Activated CD8-positive, alpha-beta memory T cell treated with anti-CD3 and anti-CD28 coated beads, Interleukin-2, amount 50 U/mL, for 1 hour (primary cell): ENCODE data around the gene FAM13C.
"Not testable (repeated sequence)": the region's sequence is repeated elsewhere in the genome, so short reads cannot be mapped to it uniquely, and the experiment has no call there.

ENCODE experiments used
- DNase-seq: peaks from one replicate; pipeline ENCODE4 v3.0.0-alpha.2; 2020; ENCODE audit errors: extremely low read depth

FAM13C gene

DNA sequence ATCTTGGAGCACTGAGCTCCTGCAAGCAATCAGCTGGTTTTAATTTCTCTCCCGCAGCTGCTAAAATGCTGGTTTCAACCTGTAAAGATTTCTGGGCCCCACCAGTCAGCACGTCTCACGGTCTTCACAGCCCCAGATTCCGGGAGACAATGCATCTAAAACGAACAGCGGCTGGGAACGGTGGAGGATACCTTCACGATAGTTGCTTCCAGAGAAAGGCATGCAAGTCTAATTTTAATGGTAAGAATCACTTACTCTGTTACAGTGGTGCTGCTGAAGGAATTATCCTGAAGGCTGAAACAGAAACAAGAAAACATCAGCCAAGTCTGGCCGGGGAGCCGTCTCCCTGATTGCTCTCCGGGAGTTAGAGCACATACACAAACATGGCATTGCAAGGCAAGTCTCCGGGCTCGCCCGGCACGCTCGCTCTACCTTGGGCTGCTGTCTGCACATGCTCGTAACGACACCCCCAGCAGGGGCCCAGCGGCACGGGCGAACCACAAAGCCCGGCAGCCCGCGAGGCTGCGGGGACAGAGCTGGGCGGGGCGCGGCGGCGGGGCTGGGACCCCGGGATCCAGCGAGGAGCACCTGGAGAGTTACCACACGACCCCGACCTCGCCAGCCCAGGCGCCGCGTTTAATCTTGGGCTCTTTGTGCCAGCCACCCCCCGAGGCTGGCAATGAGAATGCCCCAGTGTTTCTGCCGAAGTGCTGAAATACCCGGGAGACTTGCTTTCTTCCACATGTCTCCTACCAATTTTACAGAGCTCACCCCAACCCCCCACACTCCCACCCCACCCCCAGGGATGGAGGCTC, at the start of gene FAM13C:
TSS of gene FAM13C (minus strand) at position 406 of the 815 bp plus-strand sequence. CDS start at position 317, 89 bp downstream.
- DNase-seq = no peak

DNA sequence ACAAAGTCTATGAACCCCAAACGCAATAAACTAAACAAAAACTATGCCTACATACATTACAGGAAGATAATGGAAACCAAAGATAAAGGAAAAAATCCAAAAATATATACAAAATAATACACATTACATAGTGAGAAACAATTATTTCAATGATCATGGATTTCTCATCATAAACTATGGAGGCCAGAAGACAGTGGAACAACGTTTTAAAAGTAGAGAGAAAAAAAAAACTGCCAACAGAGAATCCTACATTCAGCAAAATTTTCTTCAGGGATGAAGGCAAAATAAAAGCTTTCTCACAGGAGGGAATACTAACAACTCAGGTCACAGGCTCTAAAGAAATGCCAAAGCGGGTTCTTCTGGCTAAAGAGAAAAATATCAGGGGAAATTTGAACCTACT, 42.9 kb upstream of the FAM13C start:
- DNase-seq = no peak

DNA sequence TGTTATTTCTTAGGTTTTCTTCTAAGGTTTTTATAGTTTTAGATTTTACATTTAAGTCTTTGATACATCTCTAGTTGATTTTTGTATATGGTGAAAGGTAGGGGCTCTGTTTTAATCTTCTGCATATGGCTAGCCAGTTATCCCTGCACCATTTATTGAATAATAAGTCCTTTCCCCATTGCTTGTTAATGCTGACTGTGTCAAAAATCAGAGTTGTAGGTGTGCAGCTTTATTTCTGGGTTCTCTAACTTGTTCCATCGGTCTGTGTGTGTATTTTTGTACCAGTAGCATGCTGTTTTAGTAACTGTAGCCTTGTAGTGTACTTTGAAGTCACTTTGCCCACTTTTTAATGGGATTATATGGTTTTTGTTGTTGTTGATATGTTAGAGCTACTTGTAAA, 37.9 kb upstream of the FAM13C start:
- no peak for DNase-seq

DNA sequence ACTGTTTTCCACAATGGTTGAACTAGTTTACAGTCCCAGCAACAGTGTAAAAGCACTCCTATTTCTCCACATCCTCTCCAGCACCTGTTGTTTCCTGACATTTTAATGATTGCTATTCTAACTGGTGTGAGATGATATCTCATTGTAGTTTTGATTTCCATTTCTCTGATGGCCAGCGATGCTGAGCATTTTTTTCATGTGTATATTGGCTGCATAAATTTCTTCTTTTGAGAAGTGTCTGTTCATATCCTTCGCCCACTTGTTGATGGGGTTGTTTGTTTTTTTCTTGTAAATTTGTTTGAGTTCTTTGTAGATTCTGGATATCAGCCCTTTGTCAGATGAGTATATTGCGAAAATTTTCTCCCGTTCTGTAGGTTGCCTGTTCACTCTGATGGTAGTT, 37.0 kb upstream of the FAM13C start:
- not testable (repeated sequence) for DNase-seq

DNA sequence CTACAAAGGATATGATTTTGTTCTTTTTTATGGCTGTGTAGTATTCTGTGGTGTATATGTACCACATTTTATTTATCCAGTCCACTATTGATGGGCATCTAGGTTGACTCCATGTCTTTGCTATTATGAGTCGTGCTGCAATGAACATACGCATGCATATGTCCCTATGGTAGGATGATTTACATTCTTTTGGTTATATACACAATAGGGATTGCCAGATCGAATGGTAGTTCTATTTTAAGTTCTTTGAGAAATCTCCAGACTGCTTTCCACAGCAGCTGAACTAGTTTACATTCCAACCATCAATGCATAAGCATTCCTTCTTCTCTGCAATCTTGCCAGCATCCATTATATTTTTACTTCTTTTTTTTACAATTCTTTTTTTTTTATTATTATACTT, 35.6 kb upstream of the FAM13C start:
- no peak for DNase-seq

DNA sequence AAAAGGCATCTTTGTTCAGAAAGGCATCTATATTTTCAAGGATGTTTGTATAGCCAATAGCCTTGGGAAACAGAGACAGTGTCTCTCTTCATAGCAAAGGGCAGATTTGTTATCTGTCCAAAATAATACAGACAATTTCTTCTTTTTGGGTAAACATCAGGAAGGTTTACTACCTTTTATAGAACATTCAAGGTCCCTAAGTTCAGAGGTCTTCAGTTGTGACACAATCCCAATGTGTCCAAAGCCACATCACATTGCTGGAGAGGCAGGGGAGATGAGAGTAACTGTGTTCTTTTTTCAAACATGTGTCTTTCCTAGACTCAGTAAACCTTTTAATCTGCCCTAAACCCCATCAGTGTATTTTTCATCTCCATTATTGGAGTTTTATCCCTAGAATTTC, 33.6 kb upstream of the FAM13C start:
- DNase-seq = no peak

DNA sequence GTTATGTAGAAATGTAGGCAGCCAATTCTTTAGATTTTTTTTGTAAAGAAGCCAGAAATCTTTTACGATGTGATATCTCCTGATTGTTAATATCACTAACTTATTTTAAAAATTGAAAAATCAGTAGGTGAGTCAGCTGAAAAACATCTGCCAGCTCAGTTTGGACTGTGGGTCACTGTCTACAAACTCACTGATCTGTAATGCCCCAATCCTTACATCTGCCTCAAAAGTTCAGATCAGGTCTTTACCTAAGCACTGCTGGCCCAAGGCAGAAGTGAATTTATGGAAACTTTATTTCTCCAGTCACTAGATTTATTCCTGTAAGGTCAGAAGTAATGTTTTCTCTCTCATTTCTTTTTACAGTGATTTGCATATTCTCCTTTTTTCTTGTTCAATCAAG, 31.0 kb upstream of the FAM13C start:
- no peak for DNase-seq

DNA sequence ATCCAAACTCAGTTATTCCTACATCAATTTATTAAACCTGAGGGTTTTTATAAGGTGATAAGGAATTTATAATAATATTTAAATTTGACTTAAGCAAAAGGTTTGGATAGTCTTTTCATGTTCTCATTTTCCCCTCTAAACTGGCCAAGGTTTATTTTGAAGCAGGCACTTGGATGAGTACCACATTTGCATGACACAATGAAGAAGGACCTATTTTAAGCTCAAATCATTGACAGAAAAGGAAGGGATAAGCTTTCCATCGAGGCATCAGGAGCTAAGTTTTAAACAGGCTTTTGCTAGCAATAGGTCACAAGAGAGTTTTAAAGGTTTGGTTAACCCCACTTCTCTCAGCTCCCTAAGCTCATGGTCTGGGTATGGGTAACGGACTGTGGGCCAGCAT, 28.7 kb upstream of the FAM13C start:
- DNase-seq = no peak

DNA sequence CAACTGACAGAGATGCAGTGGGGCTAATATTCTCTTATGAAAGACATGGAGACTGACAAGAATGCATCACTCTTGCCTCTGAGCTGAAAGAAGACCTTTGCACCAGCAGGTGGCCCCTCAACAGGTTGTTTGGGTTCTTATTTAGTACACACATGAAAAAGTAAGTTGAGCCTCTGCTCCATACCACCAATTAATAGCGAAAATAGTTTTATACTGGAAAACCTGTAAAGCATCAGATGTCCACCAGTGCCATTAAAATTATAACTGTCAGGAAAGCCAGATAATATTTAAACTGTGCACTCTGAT, 26.3 kb upstream of the FAM13C start:
- no peak for DNase-seq

DNA sequence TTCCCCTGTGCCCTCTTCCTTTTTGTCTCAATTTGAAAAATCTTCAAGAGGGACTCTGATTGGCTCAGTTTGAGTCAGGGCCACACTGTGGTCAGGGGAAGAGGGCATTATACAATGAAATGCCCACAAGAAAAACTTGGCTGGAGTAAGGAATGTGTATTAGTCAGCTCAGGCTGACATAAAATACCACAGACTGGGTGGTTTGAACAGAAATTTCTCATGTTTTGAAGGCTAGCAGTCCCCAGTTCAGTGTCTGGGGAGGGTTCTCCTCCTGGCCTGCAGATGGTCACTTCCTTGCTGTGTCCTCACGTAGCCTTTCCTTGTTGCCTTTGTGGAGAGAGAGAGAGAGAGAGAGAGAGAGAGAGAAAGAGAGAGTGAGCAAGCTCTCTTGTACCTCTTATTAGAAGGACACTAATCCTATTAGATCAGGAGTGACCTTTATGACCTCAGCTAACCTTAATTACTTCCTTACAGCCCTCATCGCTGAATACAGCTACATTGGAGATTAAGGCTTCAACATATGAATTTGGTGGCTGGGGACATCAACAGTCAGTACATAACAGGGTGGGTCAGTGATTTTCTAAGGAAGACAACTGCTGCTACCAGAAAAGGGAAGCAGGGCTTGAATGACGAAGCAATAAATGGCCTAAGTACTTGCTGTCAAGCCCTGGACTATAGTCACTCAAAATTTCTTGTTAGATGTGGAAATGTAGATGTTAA, 25.8 kb upstream of the FAM13C start:
- no peak for DNase-seq

DNA sequence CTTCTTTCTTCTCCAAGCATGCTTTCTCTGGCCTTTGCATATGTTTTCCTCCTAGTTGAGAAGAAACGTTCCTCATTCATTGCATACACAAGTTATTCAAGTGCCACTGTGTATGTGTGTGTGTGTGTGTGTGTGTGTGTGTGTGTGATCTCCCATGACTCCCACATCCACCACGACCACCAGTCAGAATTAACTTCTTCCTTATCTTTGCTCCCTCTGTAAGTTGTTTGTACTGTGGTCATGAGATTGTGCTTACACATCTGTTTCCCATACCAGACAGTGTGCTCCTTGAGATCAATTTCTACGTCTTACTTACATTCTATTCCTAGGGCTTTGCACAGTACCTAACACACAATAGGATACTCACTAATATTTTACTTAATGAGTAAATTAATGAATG, 22.4 kb upstream of the FAM13C start:
- DNase-seq = no peak

DNA sequence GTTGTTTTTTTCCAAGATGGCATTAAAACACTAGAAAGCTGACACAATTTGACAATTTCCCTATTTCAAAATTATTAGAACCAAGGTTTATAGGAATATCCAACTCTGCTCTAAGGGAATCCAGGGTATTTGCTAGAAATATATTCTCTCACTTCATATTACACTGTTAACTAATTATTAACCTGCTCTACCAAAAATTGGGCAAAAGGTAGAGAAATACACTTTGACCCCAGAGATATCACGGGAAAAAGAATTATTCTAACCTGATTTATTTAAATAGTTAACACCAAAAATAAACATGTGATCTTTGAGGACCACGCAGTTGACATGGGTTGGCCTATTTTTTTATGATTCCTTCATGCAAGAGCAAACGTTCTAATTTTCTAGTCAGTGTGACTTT, 21.6 kb upstream of the FAM13C start:
- DNase-seq = no peak

DNA sequence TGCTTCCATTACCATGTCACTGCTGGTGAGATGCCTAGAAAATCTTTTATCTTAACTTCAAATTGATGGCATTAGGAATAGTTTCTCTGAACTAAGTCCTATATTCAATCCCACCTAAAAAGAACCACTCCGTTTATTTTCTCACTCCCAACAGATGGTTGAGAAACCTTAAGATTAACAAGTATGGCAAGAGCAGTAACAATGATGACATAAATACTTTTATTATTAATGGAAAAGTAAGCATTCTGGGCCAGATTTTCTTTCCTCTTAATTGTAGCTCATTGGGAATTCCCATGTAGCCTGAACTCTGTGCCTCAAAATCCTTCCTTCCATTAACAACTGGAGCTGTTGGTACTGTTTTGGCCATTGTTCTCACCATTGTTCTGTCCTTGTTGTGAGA, 21.1 kb upstream of the FAM13C start:
- DNase-seq = no peak

DNA sequence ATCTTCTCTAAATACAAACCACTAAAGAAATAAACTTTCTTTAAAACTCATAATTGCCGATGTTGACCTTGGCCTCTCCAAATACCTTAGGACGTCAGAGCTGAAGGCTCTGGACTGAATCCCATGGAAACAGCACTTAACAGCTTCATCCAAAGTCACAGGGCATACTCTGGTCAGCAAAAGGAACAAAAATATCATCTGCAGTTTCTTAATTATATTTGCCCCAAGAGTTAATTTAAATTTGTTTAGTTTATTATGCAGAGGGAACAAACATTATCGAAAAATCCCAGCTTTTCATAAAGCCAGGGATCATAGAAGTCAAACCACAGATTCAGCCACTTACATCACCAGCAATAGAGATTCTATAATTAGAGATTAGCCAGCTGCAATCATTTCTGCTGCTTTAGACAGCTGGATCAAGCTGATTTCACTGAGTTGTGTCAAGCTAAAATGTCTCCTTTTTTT, 20.5 kb upstream of the FAM13C start:
- no peak for DNase-seq

DNA sequence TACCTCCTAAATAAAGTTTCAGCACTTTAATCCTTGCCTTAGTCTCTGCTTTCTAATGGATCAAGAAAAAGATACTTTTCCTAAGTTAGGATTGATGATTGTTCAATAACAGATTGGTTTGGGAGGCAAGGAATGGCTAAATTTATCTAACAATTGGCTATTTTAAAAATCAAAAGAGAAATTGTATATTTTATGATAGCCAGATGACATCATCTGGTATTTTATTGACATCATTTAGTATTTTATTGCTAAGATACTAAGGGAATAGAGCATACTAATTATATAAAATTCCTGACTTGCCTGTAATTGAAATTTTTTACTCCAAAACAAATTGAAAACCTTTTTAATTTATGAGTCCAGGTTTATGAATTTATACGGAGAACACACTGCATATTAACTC, 19.3 kb upstream of the FAM13C start:
- DNase-seq = no peak

DNA sequence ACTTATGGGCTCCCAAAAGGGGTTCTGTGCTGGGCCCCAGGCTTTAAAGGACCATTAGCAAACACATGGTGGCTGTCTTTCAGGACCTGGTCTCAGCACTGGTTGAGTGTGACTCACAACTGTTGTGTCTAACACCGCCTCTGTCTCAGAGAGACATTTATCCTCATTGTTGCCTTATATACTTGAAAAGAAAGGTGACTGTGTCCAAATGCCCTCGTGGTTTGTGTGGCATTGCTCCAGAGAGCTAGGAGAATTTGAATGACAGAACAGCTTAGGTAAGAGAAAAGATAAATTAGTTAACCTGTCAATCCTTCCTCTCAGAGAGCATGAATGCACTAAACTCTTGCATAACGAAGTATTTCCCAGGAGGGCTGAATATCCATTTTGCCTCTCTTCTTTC, 14.5 kb upstream of the FAM13C start:
- DNase-seq = no peak

DNA sequence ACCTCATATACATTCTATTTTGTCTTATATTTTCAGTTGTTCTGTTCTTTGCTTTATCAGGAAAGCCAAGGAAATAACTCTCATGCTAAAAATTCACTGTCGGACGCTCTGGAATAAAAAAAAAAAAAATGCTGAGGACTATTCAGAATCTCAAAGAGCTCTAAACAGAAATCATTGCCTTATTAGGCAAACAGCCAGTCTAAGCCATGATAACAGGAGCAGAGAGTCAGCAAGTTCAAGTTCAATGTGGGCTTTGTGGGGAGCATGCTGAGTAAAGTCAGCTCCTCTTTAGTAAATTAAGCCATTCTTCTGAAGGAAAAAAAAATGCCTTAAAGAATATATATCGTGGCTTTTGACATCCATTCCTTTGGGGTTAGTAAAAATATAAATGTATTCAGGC, 13.6 kb upstream of the FAM13C start:
- DNase-seq = no peak

DNA sequence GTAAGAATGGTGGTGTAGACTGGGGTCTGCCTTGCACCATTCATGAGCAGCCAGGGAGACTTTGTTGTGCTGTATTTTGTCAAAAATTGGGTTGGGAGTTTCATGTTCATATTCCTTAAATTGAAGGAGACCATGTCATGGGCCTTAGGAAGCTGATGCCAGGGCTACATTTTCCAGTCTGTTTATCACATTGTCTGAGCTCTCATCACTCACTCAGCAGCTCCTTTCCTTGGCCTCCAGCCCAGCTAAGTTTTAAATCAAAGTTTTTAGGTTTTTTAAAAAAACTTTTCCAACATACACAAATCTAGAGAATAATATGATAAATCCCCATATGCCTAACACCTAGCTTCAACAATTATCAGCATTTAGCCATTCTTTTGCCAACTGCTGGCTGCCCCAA, 12.6 kb upstream of the FAM13C start:
- DNase-seq = no peak

DNA sequence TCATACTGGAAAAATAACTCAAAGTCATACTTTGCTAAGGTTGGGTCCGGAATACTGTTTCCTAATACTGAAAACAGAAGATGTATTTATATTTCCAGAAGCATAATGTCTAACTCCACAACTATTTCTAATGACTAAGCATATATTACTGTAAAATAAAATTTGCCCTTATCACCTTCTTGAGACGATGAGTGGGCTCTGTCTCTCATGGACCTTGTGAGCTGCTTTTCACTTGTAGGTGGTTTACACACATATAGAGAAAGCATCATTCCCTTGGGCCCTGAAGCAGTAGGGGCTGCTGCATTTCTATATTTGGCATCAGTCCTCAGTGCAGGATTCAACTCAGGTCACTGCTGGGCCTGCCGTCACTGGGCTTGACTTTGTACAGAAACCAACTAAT, 10.7 kb upstream of the FAM13C start:
- DNase-seq = no peak

DNA sequence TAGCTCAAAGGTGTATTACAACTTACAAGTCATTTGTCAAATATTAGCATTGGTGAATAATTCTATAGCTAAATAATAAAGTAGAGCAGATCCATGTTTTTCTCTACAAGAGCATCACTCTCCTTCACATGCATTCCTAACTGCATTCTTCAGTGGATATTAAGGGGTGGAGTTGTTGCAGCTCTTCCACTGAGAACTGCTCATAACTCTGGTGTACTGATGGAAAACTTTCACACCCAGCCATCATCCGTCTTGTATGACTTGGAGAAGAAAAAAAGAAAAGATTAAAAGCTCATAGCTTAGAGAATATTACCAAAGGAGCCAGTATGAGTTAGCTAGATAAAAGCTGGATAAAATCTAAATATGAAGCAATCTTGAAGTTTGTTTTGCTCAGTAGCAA, 10.2 kb upstream of the FAM13C start:
- no peak for DNase-seq

DNA sequence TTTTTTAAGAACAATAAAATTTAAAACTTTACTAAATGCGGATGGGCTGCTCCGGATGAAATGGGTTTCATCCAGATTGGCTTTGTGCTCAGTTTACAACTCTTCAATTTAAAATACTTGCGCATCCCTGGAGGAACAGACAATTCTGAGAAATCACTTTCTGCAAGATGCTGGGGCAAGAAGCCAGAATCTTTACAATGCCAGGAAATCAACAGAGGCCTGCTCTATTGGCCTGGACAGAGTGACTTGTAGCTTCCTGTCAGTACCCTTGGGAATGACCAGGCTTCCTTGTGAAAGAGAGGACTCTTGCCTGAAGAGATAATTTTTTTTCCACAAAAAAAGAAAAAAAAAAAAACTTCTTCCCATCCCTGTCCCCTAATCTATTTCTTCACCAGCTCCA, 3.9 kb upstream of the FAM13C start:
- no peak for DNase-seq

DNA sequence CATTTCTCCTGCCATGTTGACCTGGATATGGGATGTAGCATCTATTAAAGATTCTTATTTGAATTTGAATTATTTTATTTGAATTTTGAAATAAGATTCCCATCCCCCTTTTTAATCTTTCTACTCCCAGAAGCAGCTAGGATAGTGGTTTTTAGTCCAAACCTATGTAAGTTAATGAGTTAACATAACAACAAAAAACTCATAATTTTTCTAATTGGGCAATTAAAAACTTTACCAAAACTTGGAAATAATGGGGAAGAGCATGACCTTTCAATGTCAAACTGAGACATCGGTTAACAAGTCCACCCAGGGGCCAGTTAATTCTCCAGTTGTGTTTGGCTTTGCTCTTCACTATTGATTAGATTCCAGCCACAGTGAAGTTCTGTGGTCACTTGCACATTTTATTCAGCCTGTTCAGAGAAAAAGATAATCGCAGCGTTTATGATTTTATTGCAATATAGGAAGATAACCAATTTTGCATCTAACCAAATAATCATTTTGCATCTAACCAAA, 1.2 kb upstream of the FAM13C start:
- no peak for DNase-seq

DNA sequence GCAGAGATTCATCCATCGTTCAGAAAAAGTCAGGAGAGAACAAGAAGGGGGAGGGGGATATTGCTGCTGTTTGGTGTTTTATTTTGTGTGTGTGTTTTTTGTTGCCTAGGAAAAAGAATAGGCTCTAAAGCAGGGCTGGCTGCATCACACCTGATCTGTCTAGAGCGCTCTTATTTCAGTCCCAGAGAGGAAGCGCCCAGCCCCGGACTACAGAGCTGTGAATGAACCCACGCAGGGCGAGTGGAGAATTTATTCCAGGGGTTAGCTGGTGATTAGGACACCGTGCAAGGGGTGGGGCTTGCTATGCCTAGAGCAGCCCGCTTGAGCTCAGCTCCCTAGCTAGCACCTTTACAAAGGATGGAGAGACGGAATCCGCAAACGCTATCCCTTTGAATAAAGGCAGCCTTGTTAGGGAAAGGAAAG, 621 bp upstream of the FAM13C start:
- DNase-seq = no peak
